ENCODE results near the gene OXNAD1.

OXNAD1 gene

GRCh38 chr3:16279010-16279801, 14.2 kb downstream of the OXNAD1 start:
- no peak for DNase-seq

DNA sequence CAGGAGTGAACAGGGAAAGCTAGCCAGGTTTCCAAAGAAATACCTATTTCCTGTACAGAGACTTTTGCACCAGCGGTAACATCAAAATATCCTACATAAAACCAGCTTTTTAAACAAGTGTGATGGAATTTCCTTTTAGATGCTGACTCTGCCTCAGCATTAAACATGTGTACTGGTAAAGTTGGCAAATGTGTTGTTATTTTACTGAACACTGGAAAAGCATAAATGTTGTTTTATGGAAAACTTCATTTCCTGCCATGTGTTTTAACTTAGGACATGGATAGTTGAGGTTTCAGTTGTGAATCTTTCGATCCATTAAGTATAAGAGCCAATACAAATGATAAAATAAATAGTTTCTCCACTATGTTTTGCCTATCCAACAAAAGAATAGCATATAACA, 15.7 kb downstream of the OXNAD1 start:
- no peak for DNase-seq

GRCh38 chr3:16284633-16285032, 19.6 kb downstream of the OXNAD1 start:
- DNase-seq: no peak

DNA sequence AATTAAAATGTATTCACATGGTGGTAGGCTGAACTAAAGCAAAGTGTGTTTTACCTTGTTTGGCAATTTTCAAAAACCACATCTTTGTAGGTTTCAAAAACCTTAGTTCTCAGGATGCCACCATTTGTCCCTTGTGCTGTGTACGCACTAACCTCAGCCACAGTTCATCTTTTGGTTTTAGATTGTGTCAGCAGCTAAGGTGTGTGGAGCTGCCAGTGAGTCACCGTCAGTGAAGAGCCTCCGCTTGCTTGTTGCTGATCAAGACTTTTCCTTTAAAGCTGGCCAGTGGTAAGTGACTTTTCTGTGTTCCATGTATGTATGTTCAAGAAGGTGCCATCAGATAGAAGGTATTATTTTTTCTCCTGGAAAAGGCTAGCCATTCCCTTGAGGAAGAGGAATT, 21.1 kb downstream of the OXNAD1 start:
- DNase-seq: no peak

GRCh38 chr3:16286751-16287543, 21.9 kb downstream of the OXNAD1 start:
- no peak for DNase-seq

DNA sequence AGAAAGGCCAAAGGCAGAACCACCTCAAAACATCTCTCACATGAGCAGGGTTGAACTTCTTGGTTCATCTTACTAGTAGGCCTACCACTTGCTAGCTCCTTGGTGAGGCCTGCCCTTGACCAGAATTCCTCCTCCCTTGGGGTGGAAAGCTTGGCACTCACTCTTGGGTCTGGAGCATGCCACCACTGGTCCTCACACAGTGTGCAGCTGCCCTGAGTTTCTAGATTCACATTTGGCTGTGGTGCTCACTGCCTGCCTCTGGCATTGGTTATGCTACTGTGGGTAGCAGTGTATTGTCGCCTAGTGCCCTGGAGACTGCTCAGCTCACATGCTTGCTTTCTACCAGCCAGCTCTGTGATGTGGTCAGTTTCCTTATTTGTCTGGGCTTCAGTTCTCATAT, 23.7 kb downstream of the OXNAD1 start:
- no peak for DNase-seq

DNA sequence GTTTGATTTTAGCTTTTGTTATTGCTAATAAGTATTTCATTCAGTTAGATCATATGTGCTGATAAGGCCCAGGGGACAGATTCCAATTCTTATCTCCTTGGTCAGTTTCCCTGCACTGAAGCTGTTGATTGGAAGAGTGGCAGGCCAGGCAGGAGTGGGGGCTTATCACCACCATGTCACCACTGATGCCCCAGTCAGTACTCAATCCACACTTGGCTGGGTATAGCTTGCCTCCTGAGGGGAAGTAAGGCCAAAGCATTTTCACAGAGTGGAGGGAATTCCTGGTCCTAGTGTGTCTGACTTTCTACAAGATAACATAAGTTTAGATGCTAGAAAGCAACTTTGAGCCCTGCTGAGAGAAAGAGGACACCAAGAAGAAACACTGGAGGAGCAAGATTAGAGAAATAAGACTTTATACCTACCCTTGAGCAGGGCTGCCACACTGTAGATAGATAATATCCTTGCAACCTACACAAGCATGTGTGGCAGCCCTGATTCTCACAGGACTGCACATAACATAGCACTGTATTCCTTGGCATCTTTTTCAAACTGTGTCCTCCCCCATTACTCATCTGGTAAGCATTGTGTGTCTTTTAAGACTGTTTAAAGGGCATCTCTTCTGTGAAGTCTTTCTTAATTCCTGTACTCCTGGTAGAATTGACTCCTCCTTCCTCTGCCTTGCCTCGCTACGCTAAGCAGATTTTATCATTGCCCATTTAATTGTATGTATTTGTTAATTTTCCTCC, 24.3 kb downstream of the OXNAD1 start:
- DNase-seq: no peak

- peak; percentile 39 for DNase-seq
Observed at GRCh38 chr3:16290007-16290826, 25.2 kb downstream of the OXNAD1 start.

- no peak for DNase-seq
Observed at GRCh38 chr3:16290827-16291196, 25.8 kb downstream of the OXNAD1 start.

- DNase-seq: no peak
Observed at GRCh38 chr3:16294844-16295243, 29.8 kb downstream of the OXNAD1 start.

DNA sequence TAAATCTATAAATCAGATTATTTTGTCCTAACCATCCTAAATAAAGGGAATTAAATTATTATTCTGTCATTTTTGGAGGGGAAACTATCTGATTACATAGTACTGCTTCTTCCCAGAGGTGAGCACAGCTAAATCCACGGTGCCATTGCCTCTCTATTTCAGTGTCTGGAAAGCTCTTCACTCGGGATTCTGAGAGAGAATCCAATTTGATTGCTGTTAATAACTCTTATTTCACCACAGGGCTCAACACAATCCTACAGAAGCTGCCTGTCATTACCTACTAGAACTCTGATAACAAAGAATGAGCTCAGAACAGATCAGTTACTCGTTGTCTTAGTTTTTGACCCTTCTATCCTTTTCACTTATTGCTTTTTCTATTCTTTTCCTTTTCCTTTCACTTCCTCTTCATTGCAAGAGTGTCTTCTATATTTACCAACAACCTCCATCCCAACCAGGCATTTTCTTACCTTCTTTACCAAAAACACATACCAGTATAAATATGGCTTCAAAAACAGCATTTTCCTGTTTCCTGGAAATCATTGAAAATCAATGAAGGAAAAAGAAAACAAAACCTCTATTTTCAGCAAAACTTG, 30.4 kb downstream of the OXNAD1 start:
- DNase-seq: no peak

GRCh38 chr3:16297997-16298885, 33.2 kb downstream of the OXNAD1 start:
- no peak for DNase-seq

DNA sequence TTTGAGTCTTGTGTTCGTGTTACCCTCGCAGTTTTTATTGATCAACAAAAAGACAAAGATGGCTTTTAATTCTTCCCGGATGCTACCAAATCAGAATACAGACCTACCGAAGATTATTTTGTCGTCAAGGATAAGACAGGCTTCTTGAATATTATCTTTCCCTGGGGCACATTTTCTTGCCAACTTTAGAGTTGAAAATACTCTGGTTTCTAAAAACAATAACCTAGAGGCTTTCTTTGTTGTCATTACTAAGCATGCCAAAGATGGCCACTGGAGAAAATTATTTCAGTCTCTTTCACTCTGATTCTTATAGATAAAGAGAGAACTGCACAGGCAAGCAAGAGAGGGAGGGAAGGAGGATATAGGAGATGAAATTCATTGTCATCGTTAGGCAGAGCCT, 33.9 kb downstream of the OXNAD1 start:
- DNase-seq: no peak

GRCh38 chr3:16299746-16300145, 34.7 kb downstream of the OXNAD1 start:
- no peak for DNase-seq

- DNase-seq: no peak
Observed at GRCh38 chr3:16300307-16300706, 35.3 kb downstream of the OXNAD1 start.

GRCh38 chr3:16300881-16301359, 35.9 kb downstream of the OXNAD1 start:
- DNase-seq: peak; percentile 10

GRCh38 chr3:16301507-16301906, 36.5 kb downstream of the OXNAD1 start:
- DNase-seq: peak; percentile 7

DNA sequence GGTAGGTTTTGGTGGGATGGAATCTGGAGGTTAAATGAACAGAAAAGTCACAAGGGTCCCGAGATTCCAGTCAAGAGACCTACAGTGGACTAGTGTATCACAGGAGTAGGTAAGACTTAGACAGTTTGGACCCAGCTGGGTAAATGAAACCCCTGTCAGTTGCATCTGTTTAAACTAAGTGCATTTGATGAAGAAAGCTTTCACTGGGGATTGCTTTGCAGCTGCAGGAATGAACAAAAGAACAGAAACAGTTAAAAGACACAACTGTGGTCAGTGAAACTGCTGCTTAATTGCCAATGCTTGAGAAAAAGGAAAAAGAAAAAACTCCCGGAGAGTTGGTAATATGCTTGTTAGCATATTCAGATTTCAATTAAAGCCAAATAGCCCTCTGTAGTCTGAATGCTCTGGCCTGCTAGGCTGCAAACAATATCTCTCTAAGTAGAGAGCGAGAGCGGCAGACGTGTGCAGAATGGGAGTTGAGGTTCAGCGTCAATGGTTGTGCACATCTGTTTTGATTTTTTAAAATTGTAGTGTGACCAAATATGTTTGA, 37.1 kb downstream of the OXNAD1 start:
- no peak for DNase-seq

- no peak for DNase-seq
Observed at GRCh38 chr3:16303037-16303575, 38.1 kb downstream of the OXNAD1 start.
